ENCODE results near the gene LMCD1. TPM values are rescaled to one million over a fixed set of nuclear protein-coding genes. Genes with fewer than 3 reads are reported as not detected.

The LMCD1 gene
- total and polyA plus RNA-seq, 2 of the 8 experiments (the other 6 are each of a cell fraction or from before 2014, with no cell fraction given), result 12.3 to 26.5 TPM

GRCh38 chr3:8557298-8557697 lies 55.7 kb downstream of the LMCD1 start (continued):
- no peak for TF ChIP-seq KDM5A (IDR thresholded peaks at IDR 0.05; ENCODE audit: low read length)

Data from H1 (cell line).